Vagina (tissue), 2 donors: ENCODE results near the gene AADAC.

ENCODE experiments used
- POLR2A ChIP-seq, 2 donors: fragments of 450-650 bp; IDR thresholded peaks; one replicate each; pipeline ENCODE4 v1.6.1; 2017; ENCODE audit warnings: antibody characterized with exemption in 2 of 2, mild to moderate bottlenecking in 2 of 2, moderate library complexity in 2 of 2
- TF ChIP-seq, protein P1 (sequence below), 3 experiments: fragments of 450-650 bp in 2 of 3; fragments of 200-600 bp in 1 of 3; sonication (generic) in 1 of 3; IDR thresholded peaks; one replicate each; pipeline ENCODE4 v1.5.1; 2017 to 2019; ENCODE audit warnings: antibody characterized with exemption in 3 of 3, mild to moderate bottlenecking in 2 of 3, moderate library complexity in 2 of 3

DNA sequence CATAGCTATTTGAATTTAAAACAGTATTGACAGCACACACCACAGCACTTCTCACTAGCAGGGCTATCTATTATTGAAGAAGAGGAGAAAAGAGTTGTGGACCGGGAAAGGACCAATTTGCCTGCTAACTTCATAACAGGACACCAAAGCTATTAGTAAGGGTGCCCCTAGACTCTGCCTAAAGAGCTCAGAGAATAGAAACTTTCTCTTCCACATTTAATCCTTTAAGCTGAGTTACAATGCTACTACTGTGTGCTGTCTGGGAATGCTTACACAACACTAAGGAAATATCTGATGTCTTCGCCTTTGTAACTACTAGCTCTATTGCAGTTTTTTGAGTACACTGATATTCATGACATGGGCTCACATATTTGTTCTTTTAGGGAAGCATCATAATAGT lies 13.5 kb upstream of the AADAC start:
- no peak for TF ChIP-seq POLR2A (IDR thresholded peaks at IDR 0.05)
- TF ChIP-seq, protein P1, sequence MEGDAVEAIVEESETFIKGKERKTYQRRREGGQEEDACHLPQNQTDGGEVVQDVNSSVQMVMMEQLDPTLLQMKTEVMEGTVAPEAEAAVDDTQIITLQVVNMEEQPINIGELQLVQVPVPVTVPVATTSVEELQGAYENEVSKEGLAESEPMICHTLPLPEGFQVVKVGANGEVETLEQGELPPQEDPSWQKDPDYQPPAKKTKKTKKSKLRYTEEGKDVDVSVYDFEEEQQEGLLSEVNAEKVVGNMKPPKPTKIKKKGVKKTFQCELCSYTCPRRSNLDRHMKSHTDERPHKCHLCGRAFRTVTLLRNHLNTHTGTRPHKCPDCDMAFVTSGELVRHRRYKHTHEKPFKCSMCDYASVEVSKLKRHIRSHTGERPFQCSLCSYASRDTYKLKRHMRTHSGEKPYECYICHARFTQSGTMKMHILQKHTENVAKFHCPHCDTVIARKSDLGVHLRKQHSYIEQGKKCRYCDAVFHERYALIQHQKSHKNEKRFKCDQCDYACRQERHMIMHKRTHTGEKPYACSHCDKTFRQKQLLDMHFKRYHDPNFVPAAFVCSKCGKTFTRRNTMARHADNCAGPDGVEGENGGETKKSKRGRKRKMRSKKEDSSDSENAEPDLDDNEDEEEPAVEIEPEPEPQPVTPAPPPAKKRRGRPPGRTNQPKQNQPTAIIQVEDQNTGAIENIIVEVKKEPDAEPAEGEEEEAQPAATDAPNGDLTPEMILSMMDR (IDR thresholded peaks at IDR 0.05) = no peak
